ENCODE results near the gene ZMYND8. TPM values are rescaled to one million over a fixed set of nuclear protein-coding genes. Genes with fewer than 3 reads are reported as not detected.

The ZMYND8 gene
- total and polyA plus RNA-seq, 3 donors from 2014 or later: 30.4 to 102 (median 87.2) TPM

DNA sequence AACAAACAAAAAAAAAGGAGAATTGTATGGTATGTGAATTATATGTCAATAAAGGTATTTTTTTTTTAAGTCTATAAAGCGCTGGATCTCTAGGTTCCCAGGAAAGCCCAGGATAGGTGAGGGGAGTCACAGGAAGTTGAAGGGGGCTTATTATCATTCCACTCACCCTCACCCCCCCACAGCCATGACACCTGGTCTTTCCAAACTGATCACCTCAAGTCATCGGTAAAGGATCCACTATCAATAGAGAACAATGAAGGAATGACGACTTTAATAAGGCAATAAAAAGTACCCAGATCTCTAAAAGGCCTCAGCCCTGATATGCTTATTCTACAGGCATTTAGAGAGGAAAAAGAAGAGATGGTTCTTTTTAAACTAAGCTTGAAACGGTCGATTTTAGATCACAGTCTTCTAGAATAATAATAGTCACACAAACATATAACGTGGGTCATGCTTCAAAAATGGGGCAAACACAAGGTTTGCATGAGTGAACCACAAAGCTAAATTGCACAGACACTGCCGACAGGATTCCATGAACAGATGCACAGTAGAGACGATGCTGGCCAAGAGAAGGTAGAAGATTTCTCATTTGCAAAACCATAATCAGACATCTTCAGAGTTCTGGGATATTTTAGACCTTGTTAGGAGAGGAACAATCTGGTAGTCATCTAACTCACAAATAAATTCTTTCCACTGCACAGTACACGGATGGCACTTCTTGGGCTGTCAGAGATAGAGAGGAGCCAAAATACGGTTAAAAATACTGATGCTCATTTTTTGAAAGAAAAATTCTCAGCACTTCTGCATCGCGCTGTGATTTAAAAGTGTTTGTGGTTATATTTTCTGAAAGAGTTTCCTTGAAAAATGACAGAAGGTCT lies 21.0 kb downstream of the ZMYND8 start:
- Histone ChIP-seq H3K27ac (peak overlapping the region; percentile 41 to 88), H3K9me3 (no peaks in the 10 kb centered on the region), H3K36me3 (ENCODE audit: low read depth, missing control alignments) (no peaks in the 10 kb centered on the region), H3K4me3 (no peak overlapping the region), H3K4me1 (peaks cover 64% of the 10 kb centered on the region), H3K27me3 (no peaks in the 10 kb centered on the region)
- WGBS, 2 donors: 38 to 54% methylated on average over 12 of the region's 12 CpGs
- DNase-seq: no peak
- intact Hi-C loops (cut with DNase I; ENCODE audit: low total_unique reads): no loop called here
- TF ChIP-seq, protein P1, sequence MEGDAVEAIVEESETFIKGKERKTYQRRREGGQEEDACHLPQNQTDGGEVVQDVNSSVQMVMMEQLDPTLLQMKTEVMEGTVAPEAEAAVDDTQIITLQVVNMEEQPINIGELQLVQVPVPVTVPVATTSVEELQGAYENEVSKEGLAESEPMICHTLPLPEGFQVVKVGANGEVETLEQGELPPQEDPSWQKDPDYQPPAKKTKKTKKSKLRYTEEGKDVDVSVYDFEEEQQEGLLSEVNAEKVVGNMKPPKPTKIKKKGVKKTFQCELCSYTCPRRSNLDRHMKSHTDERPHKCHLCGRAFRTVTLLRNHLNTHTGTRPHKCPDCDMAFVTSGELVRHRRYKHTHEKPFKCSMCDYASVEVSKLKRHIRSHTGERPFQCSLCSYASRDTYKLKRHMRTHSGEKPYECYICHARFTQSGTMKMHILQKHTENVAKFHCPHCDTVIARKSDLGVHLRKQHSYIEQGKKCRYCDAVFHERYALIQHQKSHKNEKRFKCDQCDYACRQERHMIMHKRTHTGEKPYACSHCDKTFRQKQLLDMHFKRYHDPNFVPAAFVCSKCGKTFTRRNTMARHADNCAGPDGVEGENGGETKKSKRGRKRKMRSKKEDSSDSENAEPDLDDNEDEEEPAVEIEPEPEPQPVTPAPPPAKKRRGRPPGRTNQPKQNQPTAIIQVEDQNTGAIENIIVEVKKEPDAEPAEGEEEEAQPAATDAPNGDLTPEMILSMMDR (IDR thresholded peaks at IDR 0.05): no peak
- TF ChIP-seq POLR2A (IDR thresholded peaks at IDR 0.05): no peak

DNA sequence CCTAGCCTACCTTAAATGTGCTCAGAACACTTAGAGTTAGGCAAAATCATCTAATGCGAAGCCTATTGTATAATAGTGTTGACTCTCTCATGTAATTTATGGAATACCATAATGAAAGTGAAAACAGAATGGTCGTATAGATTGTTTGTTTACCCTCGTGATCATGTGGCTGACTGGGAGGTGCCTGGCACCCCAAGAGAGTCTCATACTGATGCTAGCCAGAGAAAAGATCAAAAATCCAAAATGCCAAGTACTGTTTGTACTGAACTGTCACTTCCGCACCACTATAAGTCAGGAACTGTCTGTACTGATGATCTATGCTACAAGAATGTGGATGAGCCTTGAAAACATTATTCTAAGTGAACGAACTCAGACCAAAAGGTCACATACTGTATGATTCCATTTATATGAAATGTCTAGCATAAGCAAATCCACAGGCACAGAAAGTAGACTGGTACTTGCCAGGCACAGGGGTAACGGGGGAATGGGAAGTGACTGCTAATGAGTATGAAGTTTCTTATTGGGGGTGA lies 22.4 kb downstream of the ZMYND8 start:
- TF ChIP-seq, protein P1 (IDR thresholded peaks at IDR 0.05): no peak
- TF ChIP-seq POLR2A (IDR thresholded peaks at IDR 0.05): no peak
- intact Hi-C loops (cut with DNase I; ENCODE audit: low total_unique reads): no loop called here
- Histone ChIP-seq H3K4me3 (no peak overlapping the region), H3K36me3 (ENCODE audit: low read depth, missing control alignments) (no peaks in the 10 kb centered on the region), H3K27me3 (no peaks in the 10 kb centered on the region), H3K4me1 (peaks cover 77% of the 10 kb centered on the region), H3K27ac (peak overlapping the region; percentile 41 to 88), H3K9me3 (no peaks in the 10 kb centered on the region)
- 28 to 39% methylated on average over 6 of the region's 6 CpGs for WGBS, 2 donors
- no peak for DNase-seq

DNA sequence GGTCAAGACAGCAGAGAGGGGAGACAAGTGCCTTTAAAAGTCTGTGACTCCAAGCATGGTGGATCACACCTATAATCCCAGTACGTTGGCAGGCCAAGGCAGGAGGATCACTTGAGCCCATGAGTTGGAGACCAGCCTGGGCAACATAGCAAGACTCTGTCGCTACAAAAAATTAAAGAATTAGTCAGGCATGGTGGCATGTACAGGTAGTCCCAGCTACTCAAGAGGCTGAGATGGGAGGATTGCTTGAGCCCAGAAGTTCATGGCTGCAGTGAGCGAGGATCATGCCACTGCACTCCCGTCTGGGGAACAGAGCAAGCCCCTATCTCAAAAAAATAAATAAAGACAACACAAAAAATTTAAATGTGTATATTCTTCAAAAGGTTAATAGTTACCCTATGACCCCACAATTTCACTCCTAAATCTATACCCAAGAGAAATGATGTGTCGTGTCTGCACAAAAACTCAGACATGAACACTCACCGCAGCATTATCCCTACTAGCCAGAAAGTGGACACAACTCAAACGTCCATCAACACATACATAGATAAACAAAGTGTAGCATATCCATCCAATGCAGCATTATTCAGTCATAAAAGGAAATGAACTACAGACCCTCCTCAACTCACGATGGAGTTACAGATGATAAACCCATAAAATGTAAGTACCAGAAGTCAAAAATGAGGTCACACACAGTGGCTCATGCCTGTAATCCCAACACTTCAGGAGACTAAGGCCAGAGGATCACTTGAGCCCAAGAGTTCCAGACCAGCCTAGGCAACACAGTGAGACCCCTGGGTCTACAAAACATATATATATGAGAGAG lies 23.9 kb downstream of the ZMYND8 start:
- intact Hi-C loops (cut with DNase I; ENCODE audit: low total_unique reads): no loop called here
- Histone ChIP-seq H3K4me1 (peaks cover 79% of the 10 kb centered on the region), H3K27ac (peak overlapping the region; percentile 18 to 88), H3K27me3 (no peaks in the 10 kb centered on the region), H3K36me3 (ENCODE audit: low read depth, missing control alignments) (no peaks in the 10 kb centered on the region), H3K4me3 (no peak overlapping the region), H3K9me3 (no peaks in the 10 kb centered on the region)
- 80 to 88% methylated on average over 8 of the region's 8 CpGs for WGBS, 2 donors
- DNase-seq: no peak
- no peak for TF ChIP-seq POLR2A (IDR thresholded peaks at IDR 0.05)
- TF ChIP-seq, protein P1 (IDR thresholded peaks at IDR 0.05): no peak

DNA sequence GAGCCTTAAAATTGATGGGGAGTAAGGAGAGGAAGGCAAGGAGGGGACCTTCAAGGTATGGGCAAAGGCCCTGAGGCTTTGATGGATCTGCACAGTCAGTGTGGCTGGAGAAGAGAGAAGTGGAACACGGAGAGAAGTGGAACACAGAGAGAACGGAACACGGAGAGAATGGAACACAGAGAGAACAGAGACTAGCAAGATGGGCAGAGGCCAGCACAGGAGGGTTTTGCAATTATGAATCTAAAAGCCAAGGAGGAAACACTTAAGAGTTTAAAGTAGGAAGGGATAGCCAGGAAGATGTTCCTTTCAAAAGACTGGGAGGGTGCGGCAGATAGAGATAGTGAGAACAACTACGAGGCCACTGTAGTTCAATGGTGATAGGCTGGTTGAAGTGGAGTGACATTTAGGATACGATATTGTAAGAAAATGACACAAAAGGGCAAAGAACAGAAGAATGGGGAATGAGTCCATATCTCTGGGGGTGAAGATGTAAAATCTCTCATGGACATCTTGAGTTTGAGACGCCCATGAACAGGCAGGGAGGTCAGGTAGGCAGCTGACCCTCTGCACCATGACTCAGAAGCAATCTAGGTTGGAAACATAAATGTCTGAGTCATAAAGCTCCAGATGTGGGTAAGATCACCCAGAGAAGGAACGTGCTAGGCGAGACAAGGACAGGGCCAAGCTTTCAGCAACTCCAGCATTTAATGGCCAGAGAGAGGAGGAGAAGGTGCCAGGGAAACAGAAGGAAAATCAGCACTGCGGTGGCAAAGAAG lies 25.4 kb downstream of the ZMYND8 start:
- Histone ChIP-seq H3K27ac (peak overlapping the region in 1 of 2 donors; percentile 75), H3K9me3 (no peaks in the 10 kb centered on the region), H3K4me1 (peaks cover 73% of the 10 kb centered on the region), H3K27me3 (no peaks in the 10 kb centered on the region), H3K36me3 (ENCODE audit: low read depth, missing control alignments) (no peaks in the 10 kb centered on the region), H3K4me3 (no peak overlapping the region)
- WGBS, 2 donors: 52 to 67% methylated on average over 10 of the region's 10 CpGs
- no peak for DNase-seq
- TF ChIP-seq, protein P1 (IDR thresholded peaks at IDR 0.05): no peak
- TF ChIP-seq POLR2A (IDR thresholded peaks at IDR 0.05): no peak
- intact Hi-C loops (cut with DNase I; ENCODE audit: low total_unique reads): no loop called here

Data from testis (tissue), 3 donors.